PC-3 (cell line): ENCODE results near the gene CLOCK.

ENCODE experiments used
- EZH2 ChIP-seq: fragments of 300-600 bp; sonication (generic); IDR thresholded peaks from one replicate; pipeline ENCODE4 v1.6.1; 2017; ENCODE audit warnings: antibody characterized with exemption, mild to moderate bottlenecking, low read length; ENCODE audit not compliant: unreplicated experiment
- EZH2phosphoT487 ChIP-seq: fragments of 300-600 bp; sonication (generic); IDR thresholded peaks from 2 replicates; pipeline ENCODE4 v1.6.1; 2018; ENCODE audit warnings: mild to moderate bottlenecking, antibody characterized with exemption, low read length, borderline replicate concordance
- TF ChIP-seq, protein P1 (sequence below): fragments of 300-600 bp; sonication (generic); conservative IDR thresholded peaks from 2 replicates; pipeline ENCODE4 v1.5.1; 2017; ENCODE audit warnings: antibody characterized with exemption, low read depth, mild to moderate bottlenecking, low read length

DNA sequence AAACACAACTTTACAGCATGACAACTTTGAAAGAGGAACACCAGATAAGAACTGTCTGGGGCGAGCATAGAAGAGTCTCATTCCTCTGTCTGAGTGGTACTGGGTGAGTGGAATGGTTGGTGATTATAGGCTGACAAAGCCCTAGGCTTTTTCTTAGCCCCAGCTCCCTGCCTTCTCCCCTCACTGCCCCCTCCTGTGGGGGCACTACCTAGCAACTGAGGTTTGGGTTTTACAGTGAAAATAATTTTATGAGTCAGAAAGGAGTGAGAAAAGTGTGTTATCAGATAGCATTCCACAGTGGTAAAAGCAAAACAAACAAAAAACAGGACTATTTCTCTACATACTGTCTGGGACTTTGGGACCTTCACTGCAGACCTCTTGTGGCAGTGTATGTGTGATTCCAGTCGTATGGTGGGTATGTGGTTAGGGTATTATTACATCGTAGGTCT is 161.5 kb downstream of the CLOCK start:
- TF ChIP-seq, protein P1, sequence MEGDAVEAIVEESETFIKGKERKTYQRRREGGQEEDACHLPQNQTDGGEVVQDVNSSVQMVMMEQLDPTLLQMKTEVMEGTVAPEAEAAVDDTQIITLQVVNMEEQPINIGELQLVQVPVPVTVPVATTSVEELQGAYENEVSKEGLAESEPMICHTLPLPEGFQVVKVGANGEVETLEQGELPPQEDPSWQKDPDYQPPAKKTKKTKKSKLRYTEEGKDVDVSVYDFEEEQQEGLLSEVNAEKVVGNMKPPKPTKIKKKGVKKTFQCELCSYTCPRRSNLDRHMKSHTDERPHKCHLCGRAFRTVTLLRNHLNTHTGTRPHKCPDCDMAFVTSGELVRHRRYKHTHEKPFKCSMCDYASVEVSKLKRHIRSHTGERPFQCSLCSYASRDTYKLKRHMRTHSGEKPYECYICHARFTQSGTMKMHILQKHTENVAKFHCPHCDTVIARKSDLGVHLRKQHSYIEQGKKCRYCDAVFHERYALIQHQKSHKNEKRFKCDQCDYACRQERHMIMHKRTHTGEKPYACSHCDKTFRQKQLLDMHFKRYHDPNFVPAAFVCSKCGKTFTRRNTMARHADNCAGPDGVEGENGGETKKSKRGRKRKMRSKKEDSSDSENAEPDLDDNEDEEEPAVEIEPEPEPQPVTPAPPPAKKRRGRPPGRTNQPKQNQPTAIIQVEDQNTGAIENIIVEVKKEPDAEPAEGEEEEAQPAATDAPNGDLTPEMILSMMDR, result no peak
- no peak for TF ChIP-seq EZH2
- no peak for TF ChIP-seq EZH2phosphoT487
